Common myeloid progenitor, CD34-positive (primary cell): ENCODE data around the gene BRD7.

ENCODE experiments used
- CTCF ChIA-PET: fragments of 350-600 bp; sonication (Branson Sonifier 250); formaldehyde crosslinking; loops from one replicate; lab custom pipeline; 2021; ENCODE audit warnings: antibody characterized with exemption; lab: Charles Lee
- POLR2A ChIA-PET: fragments of 350-600 bp; sonication (Branson Sonifier 250); formaldehyde crosslinking; loops from one replicate; lab custom pipeline; 2021; ENCODE audit warnings: antibody characterized with exemption; lab: Charles Lee
- DNase-seq, 3 donors: peaks; one replicate each; pipeline versions ENCODE4 v3.0.0 to v3.0.0-alpha.2; 2013
- H3K27ac ChIP-seq, 2 experiments: 1 replicate in 1 of 2; 2 replicates in 1 of 2; pipeline ENCODE4 v1.7.0; 2013; ENCODE audit warnings: inconsistent platforms in 2 of 2, low read length in 2 of 2, mild to moderate bottlenecking in 2 of 2, low read depth in 1 of 2, moderate library complexity in 1 of 2; ENCODE audit not compliant: severe bottlenecking in 2 of 2, insufficient read depth in 1 of 2, poor library complexity in 1 of 2
- H3K27me3 ChIP-seq, 5 experiments: replicated peaks in 2 of 5; 1 replicate in 3 of 5; 2 replicates in 2 of 5; pipeline versions ENCODE4 v1.6.1 to v1.7.0; 2013; ENCODE audit warnings: low read length in 4 of 5, mild to moderate bottlenecking in 2 of 5, moderate library complexity in 2 of 5, inconsistent platforms in 1 of 5; ENCODE audit not compliant: insufficient read depth in 5 of 5, control insufficient read depth in 4 of 5
- H3K36me3 ChIP-seq, 4 experiments: 1 replicate in 2 of 4; 2 replicates in 2 of 4; pipeline versions ENCODE4 v1.6.1 to v1.7.0; 2013; ENCODE audit warnings: low read length in 3 of 4, control low read depth in 1 of 4, mild to moderate bottlenecking in 1 of 4; ENCODE audit not compliant: control insufficient read depth in 4 of 4, insufficient read depth in 4 of 4
- H3K4me1 ChIP-seq, 4 experiments: 1 replicate in 3 of 4; 2 replicates in 1 of 4; pipeline versions ENCODE4 v1.6.1 to v1.7.1; 2013; ENCODE audit warnings: low read length in 3 of 4, mild to moderate bottlenecking in 3 of 4, control low read depth in 1 of 4, inconsistent platforms in 1 of 4, moderate library complexity in 1 of 4; ENCODE audit not compliant: control insufficient read depth in 4 of 4, insufficient read depth in 4 of 4; ENCODE audit errors: control extremely low read depth in 1 of 4
- H3K4me3 ChIP-seq, 7 experiments: 1 replicate in 4 of 7; 2 replicates in 3 of 7; pipeline versions ENCODE4 v1.5.1 to v1.7.0; 2013; ENCODE audit warnings: mild to moderate bottlenecking in 7 of 7, low read length in 6 of 7, moderate library complexity in 6 of 7, inconsistent platforms in 2 of 7, low read depth in 2 of 7, control low read depth in 1 of 7; ENCODE audit not compliant: insufficient read depth in 4 of 7, control insufficient read depth in 1 of 7; ENCODE audit errors: extremely low read depth in 1 of 7
- H3K9me3 ChIP-seq, 5 experiments: 1 replicate in 4 of 5; 2 replicates in 1 of 5; pipeline versions ENCODE4 v1.6.1 to v1.7.1; 2013; ENCODE audit warnings: low read length in 4 of 5, mild to moderate bottlenecking in 2 of 5, inconsistent platforms in 1 of 5, low read depth in 1 of 5, moderate library complexity in 1 of 5; ENCODE audit not compliant: control insufficient read depth in 4 of 5, insufficient read depth in 2 of 5; ENCODE audit errors: control extremely low read depth in 1 of 5
- WGBS: methylation state at CpG from one replicate; pipeline ENCODE4 v1.1.5; 2013; ENCODE audit not compliant: insufficient coverage; 5-methylcytosine and 5-hydroxymethylcytosine counted together

BRD7 gene

GRCh38 chr16:50373780-50374179 lies 5.0 kb upstream of the BRD7 start:
- Histone ChIP-seq H3K4me1 (peaks cover 0 to 5% (median 0%) of the 10 kb centered on the region in 4 experiments), H3K27ac (no peak overlapping the region), H3K4me3 (no peak overlapping the region), H3K36me3 (no peaks in the 10 kb centered on the region), H3K27me3 (no peaks in the 10 kb centered on the region), H3K9me3 (no peaks in the 10 kb centered on the region)
- DNase-seq = no peak
- ChIA-PET POLR2A (no interaction called here), CTCF (interaction anchor here (2.3 kb wide), 1 partner anchor 291 kb away, joined by 6 read pairs; no protein-coding TSS in a partner anchor)
- WGBS = 99% methylated on average over 9 of the region's 9 CpGs

- Histone ChIP-seq H3K4me1 (peaks cover 0 to 5% (median 0%) of the 10 kb centered on the region in 4 experiments), H3K27ac (no peak overlapping the region)
- no peak for DNase-seq
Measured at GRCh38 chr16:50373345-50373701, 4.5 kb upstream of the BRD7 start.

GRCh38 chr16:50372611-50373344 lies 4.0 kb upstream of the BRD7 start:
- H3K9me3 ChIP-seq = no peaks in the 10 kb centered on the region
- 97% methylated on average over 7 of the region's 10 CpGs for WGBS
- ChIA-PET POLR2A (no interaction called here), CTCF (interaction anchor here (0.8 to 2.3 kb wide), 6 partner anchors 11 to 297 kb away, joined by 3 to 6 read pairs (median 3); no protein-coding TSS in a partner anchor)
- H3K36me3 ChIP-seq = no peaks in the 10 kb centered on the region
- H3K4me3 ChIP-seq = no peak overlapping the region
- peak in 2 of 3 donors; percentile 40 to 57 for DNase-seq
- no peak overlapping the region for H3K27ac ChIP-seq
- H3K4me1 ChIP-seq = peaks cover 0 to 9% (median 1%) of the 10 kb centered on the region in 4 experiments
- H3K27me3 ChIP-seq = no peaks in the 10 kb centered on the region

More at GRCh38 chr16:50373345-50373701, 4.5 kb upstream of the BRD7 start:
- WGBS = 94% methylated on average over 4 of the region's 4 CpGs
- H3K27me3 ChIP-seq = no peaks in the 10 kb centered on the region
- no peak overlapping the region for H3K4me3 ChIP-seq
- no peaks in the 10 kb centered on the region for H3K36me3 ChIP-seq
- H3K9me3 ChIP-seq = no peaks in the 10 kb centered on the region
- POLR2A ChIA-PET = no interaction called here
- CTCF ChIA-PET = interaction anchor here (1.3 to 2.3 kb wide), 2 partner anchors 254 to 292 kb away, joined by 3 to 6 read pairs; no protein-coding TSS in a partner anchor

- 95% methylated on average over 4 of the region's 7 CpGs for WGBS
Measured at GRCh38 chr16:50371936-50372595, 3.3 kb upstream of the BRD7 start.

GRCh38 chr16:50371036-50371716 lies 2.4 kb upstream of the BRD7 start:
- POLR2A ChIA-PET = no interaction called here
- WGBS = 95% methylated on average over 3 of the region's 4 CpGs

More at GRCh38 chr16:50371936-50372595, 3.3 kb upstream of the BRD7 start:
- Histone ChIP-seq H3K27me3 (no peaks in the 10 kb centered on the region), H3K27ac (no peak overlapping the region), H3K4me1 (peaks cover 0 to 16% (median 8%) of the 10 kb centered on the region in 4 experiments), H3K36me3 (no peaks in the 10 kb centered on the region), H3K4me3 (no peak overlapping the region), H3K9me3 (no peaks in the 10 kb centered on the region)
- POLR2A ChIA-PET = no interaction called here
- DNase-seq = no peak
- CTCF ChIA-PET = interaction anchor here (0.8 to 1.5 kb wide), 6 partner anchors 12 to 297 kb away, joined by 3 to 5 read pairs (median 3); no protein-coding TSS in a partner anchor

GRCh38 chr16:50369133-50369804 lies 481 bp upstream of the BRD7 start:
- ChIA-PET POLR2A (no interaction called here), CTCF (interaction anchor here (0.6 to 2.2 kb wide), 13 partner anchors 9 to 437 kb away, joined by 3 to 8 read pairs (median 3); partner anchors contain the start of genes CNEP1R1 and HEATR3)
- peak in 1 of 3 donors; percentile 16 for DNase-seq
- peak overlapping the region in 1 of 2 experiments; percentile 65 for H3K27ac ChIP-seq
- WGBS = 0% methylated on average over 4 of the region's 7 CpGs
- no peaks in the 10 kb centered on the region for H3K9me3 ChIP-seq
- peaks cover 3 to 8% (median 4%) of the 10 kb centered on the region in 4 experiments for H3K36me3 ChIP-seq
- peaks cover 7 to 33% (median 22%) of the 10 kb centered on the region in 4 experiments for H3K4me1 ChIP-seq
- no peaks in the 10 kb centered on the region for H3K27me3 ChIP-seq
- H3K4me3 ChIP-seq = peak overlapping the region in 6 of 7 experiments; percentile 52 to 83 (median 65)

More at GRCh38 chr16:50371036-50371716, 2.4 kb upstream of the BRD7 start:
- no peaks in the 10 kb centered on the region for H3K36me3 ChIP-seq
- H3K9me3 ChIP-seq = no peaks in the 10 kb centered on the region
- no peak overlapping the region for H3K4me3 ChIP-seq
- H3K27ac ChIP-seq = no peak overlapping the region
- DNase-seq = no peak
- peaks cover 2 to 25% (median 17%) of the 10 kb centered on the region in 4 experiments for H3K4me1 ChIP-seq
- no peaks in the 10 kb centered on the region for H3K27me3 ChIP-seq
- CTCF ChIA-PET = interaction anchor here (0.6 to 1.5 kb wide), 4 partner anchors 109 to 298 kb away, joined by 3 to 5 read pairs (median 4); no protein-coding TSS in a partner anchor
